Measurements from ENCODE around the gene MASP1. TPM values are rescaled to one million over a fixed set of nuclear protein-coding genes. Genes with fewer than 3 reads are reported as not detected.
A peak's percentile ranks its signal among the peaks of the same experiment; 100 is the strongest.

MASP1 gene
- total RNA-seq, 1 donor from 2014 or later = not detected

- DNase-seq (ENCODE audit: low read depth) = no peak
- TF ChIP-seq CTCF (conservative IDR thresholded peaks at IDR 0.05; ENCODE audit: low read depth, low read length) = no peak
- H3K4me3 ChIP-seq (ENCODE audit: low read depth, low read length) = no peak overlapping the region
These were observed 24.2 kb downstream of the MASP1 start for GRCh38 chr3:187267306-187267705.

GRCh38 chr3:187266691-187267090 is 24.8 kb downstream of the MASP1 start:
- H3K4me3 ChIP-seq (ENCODE audit: low read depth, low read length) = no peak overlapping the region
- no peak for DNase-seq (ENCODE audit: low read depth)
- no peak for TF ChIP-seq CTCF (conservative IDR thresholded peaks at IDR 0.05; ENCODE audit: low read depth, low read length)

GRCh38 chr3:187265461-187265955 is 26.0 kb downstream of the MASP1 start:
- TF ChIP-seq CTCF (conservative IDR thresholded peaks at IDR 0.05; ENCODE audit: low read depth, low read length) = no peak

GRCh38 chr3:187264911-187265310 is 26.6 kb downstream of the MASP1 start:
- no peak for DNase-seq (ENCODE audit: low read depth)
- no peak for TF ChIP-seq CTCF (conservative IDR thresholded peaks at IDR 0.05; ENCODE audit: low read depth, low read length)
- no peak overlapping the region for H3K4me3 ChIP-seq (ENCODE audit: low read depth, low read length)

More at GRCh38 chr3:187265461-187265955, 26.0 kb downstream of the MASP1 start:
- no peak for DNase-seq (ENCODE audit: low read depth)
- no peak overlapping the region for H3K4me3 ChIP-seq (ENCODE audit: low read depth, low read length)

- H3K4me3 ChIP-seq (ENCODE audit: low read depth, low read length) = no peak overlapping the region
- TF ChIP-seq CTCF (conservative IDR thresholded peaks at IDR 0.05; ENCODE audit: low read depth, low read length) = no peak
- DNase-seq (ENCODE audit: low read depth) = peak; percentile 83
These were observed 27.5 kb downstream of the MASP1 start for GRCh38 chr3:187264021-187264420.

GRCh38 chr3:187263270-187263669 is 28.3 kb downstream of the MASP1 start:
- DNase-seq (ENCODE audit: low read depth) = no peak
- H3K4me3 ChIP-seq (ENCODE audit: low read depth, low read length) = no peak overlapping the region
- TF ChIP-seq CTCF (conservative IDR thresholded peaks at IDR 0.05; ENCODE audit: low read depth, low read length) = no peak

- H3K4me3 ChIP-seq (ENCODE audit: low read depth, low read length) = no peak overlapping the region
- no peak for TF ChIP-seq CTCF (conservative IDR thresholded peaks at IDR 0.05; ENCODE audit: low read depth, low read length)
- DNase-seq (ENCODE audit: low read depth) = no peak
These were observed 29.2 kb downstream of the MASP1 start for GRCh38 chr3:187262360-187262759.

All from epithelial cell of proximal tubule (primary cell).